GM21717 (cell line): Measurements from ENCODE around the gene ZNF362.

Source experiments
- ATAC-seq: cut with Tn5 transposase; IDR thresholded peaks from one replicate; pipeline ENCODE4 v1.9.1; 2021; ENCODE audit warnings: mild to moderate bottlenecking, moderate library complexity; ENCODE audit not compliant: unreplicated experiment

The ZNF362 gene

GRCh38 chr1:33244143-33244808 is 12.0 kb upstream of the ZNF362 start:
- ATAC-seq: no peak

GRCh38 chr1:33244809-33245186 is 11.5 kb upstream of the ZNF362 start:
- ATAC-seq: no peak

- no peak for ATAC-seq
These were observed 10.1 kb upstream of the ZNF362 start for GRCh38 chr1:33246171-33246570.

GRCh38 chr1:33247545-33247944 is 8.7 kb upstream of the ZNF362 start:
- no peak for ATAC-seq

GRCh38 chr1:33248244-33248643 is 8.0 kb upstream of the ZNF362 start:
- no peak for ATAC-seq

- ATAC-seq: no peak
These were observed 6.9 kb upstream of the ZNF362 start for GRCh38 chr1:33249422-33249821.

- ATAC-seq: no peak
These were observed 6.1 kb upstream of the ZNF362 start for GRCh38 chr1:33250217-33250616.

- ATAC-seq: no peak
These were observed 5.6 kb upstream of the ZNF362 start for GRCh38 chr1:33250724-33251123.

- no peak for ATAC-seq
These were observed 1.8 kb upstream of the ZNF362 start for GRCh38 chr1:33254491-33254890.

- no peak for ATAC-seq
These were observed 708 bp upstream of the ZNF362 start for GRCh38 chr1:33255347-33256220.

GRCh38 chr1:33256221-33256470 is 146 bp upstream of the ZNF362 start:
- ATAC-seq: no peak

GRCh38 chr1:33257207-33257771 is 997 bp downstream of the ZNF362 start:
- no peak for ATAC-seq

- ATAC-seq: no peak
These were observed 1.8 kb downstream of the ZNF362 start for GRCh38 chr1:33257772-33258712.

GRCh38 chr1:33258788-33259274 is 2.5 kb downstream of the ZNF362 start:
- ATAC-seq: no peak

GRCh38 chr1:33259879-33260278 is 3.6 kb downstream of the ZNF362 start:
- no peak for ATAC-seq

- no peak for ATAC-seq
These were observed 4.1 kb downstream of the ZNF362 start for GRCh38 chr1:33260439-33260838.

- no peak for ATAC-seq
These were observed 5.1 kb downstream of the ZNF362 start for GRCh38 chr1:33261344-33261743.

GRCh38 chr1:33263890-33264504 is 7.7 kb downstream of the ZNF362 start:
- ATAC-seq: no peak

- ATAC-seq: no peak
These were observed 9.7 kb downstream of the ZNF362 start for GRCh38 chr1:33265780-33266605.

GRCh38 chr1:33266766-33267165 is 10.5 kb downstream of the ZNF362 start:
- ATAC-seq: no peak
